PC-9 (cell line): ENCODE measurements around the gene CFAP53. TPM values are rescaled to one million over a fixed set of nuclear protein-coding genes. Genes with fewer than 3 reads are reported as not detected.
A peak's percentile ranks its signal among the peaks of the same experiment; 100 is the strongest.
"Not testable (repeated sequence)": the region's sequence is repeated elsewhere in the genome, so short reads cannot be mapped to it uniquely, and the experiment has no call there.

ENCODE experiments used
- BruUV-seq: library from RNA; stranded (reverse); fragments of 400-500 nt; replicated peaks from 2 replicates; lab custom pipeline; 2021; lab: Mats Ljungman, UMichigan
- CTCF ChIA-PET: fragments of 300-600 bp; sonication (Branson Sonifier 250); formaldehyde crosslinking; loops from one replicate; lab custom pipeline; 2022; ENCODE audit warnings: antibody characterized with exemption; lab: Charles Lee
- POLR2A ChIA-PET: fragments of 300-600 bp; sonication (Branson Sonifier 250); formaldehyde crosslinking; loops from one replicate; lab custom pipeline; 2022; ENCODE audit warnings: antibody characterized with exemption; ENCODE audit not compliant: unreplicated experiment; lab: Charles Lee
- DNase-seq, 2 experiments: peaks; one replicate each; pipeline versions ENCODE4 v3.0.0 to v3.0.0-alpha.2; 2015 to 2022; ENCODE audit warnings: mixed read lengths in 1 of 2
- H2AFZ ChIP-seq: fragments of 200-600 bp; sonication (generic); 2 replicates; pipeline ENCODE4 v1.8.1; 2017; ENCODE audit warnings: antibody characterized with exemption
- H3F3A ChIP-seq: fragments of 200-600 bp; sonication (generic); 2 replicates; pipeline ENCODE4 v1.8.1; 2017; ENCODE audit warnings: antibody characterized with exemption, mild to moderate bottlenecking, low read depth; ENCODE audit not compliant: insufficient read depth
- H3K27ac ChIP-seq: fragments of 200-600 bp; sonication (generic); 2 replicates; pipeline ENCODE4 v1.6.1; 2016; ENCODE audit warnings: mixed run types
- H3K27me3 ChIP-seq: fragments of 200-600 bp; sonication (generic); 2 replicates; pipeline ENCODE4 v1.6.1; 2016; ENCODE audit warnings: low read depth, mixed run types; ENCODE audit not compliant: insufficient read depth
- H3K36me3 ChIP-seq: fragments of 200-600 bp; sonication (generic); 2 replicates; pipeline ENCODE4 v1.6.1; 2016; ENCODE audit warnings: low read depth, mixed run types
- H3K4me1 ChIP-seq: fragments of 200-600 bp; sonication (generic); replicated peaks from 2 replicates; pipeline ENCODE4 v1.6.1; 2016; ENCODE audit warnings: mixed run types; ENCODE audit not compliant: insufficient read depth
- H3K4me2 ChIP-seq: fragments of 200-600 bp; sonication (generic); 2 replicates; pipeline ENCODE4 v1.6.1; 2017; ENCODE audit warnings: mixed run types
- H3K4me3 ChIP-seq: fragments of 200-600 bp; sonication (generic); 2 replicates; pipeline ENCODE4 v1.6.1; 2016; ENCODE audit warnings: mixed run types
- H3K79me2 ChIP-seq: fragments of 200-600 bp; sonication (generic); 2 replicates; pipeline ENCODE4 v1.6.1; 2017; ENCODE audit warnings: low read depth, mixed run types
- H3K9me2 ChIP-seq: fragments of 200-600 bp; sonication (generic); 2 replicates; pipeline ENCODE4 v1.8.1; 2017; ENCODE audit warnings: mild to moderate bottlenecking; ENCODE audit not compliant: insufficient read depth
- H3K9me3 ChIP-seq: fragments of 200-600 bp; sonication (generic); 2 replicates; pipeline ENCODE4 v1.8.1; 2016; ENCODE audit warnings: low read depth; ENCODE audit not compliant: insufficient read depth
- H4K20me1 ChIP-seq: fragments of 200-600 bp; sonication (generic); 2 replicates; pipeline ENCODE4 v1.8.1; 2017; ENCODE audit not compliant: insufficient read depth
- CTCF ChIP-seq: fragments of 200-600 bp; sonication (generic); conservative IDR thresholded peaks from 2 replicates; pipeline ENCODE4 v1.6.1; 2017; ENCODE audit warnings: mixed run types, antibody characterized with exemption, mild to moderate bottlenecking, moderate library complexity
- EZH2 ChIP-seq: fragments of 200-600 bp; sonication (generic); IDR thresholded peaks from 2 replicates; pipeline ENCODE4 v1.8.0; 2017; ENCODE audit warnings: antibody characterized with exemption, low read depth
- intact Hi-C: fragments of 100-400 bp; cut with micrococcal nuclease; formaldehyde crosslinking; loops from one replicate; pipeline ENCODE4 v1.10.0; 2022; ENCODE audit not compliant: unreplicated experiment
- total RNA-seq: library from RNA; stranded (reverse); gene quantifications from 2 replicates; pipeline ENCODE4 v1.2.3, GENCODE V29; 2021

The CFAP53 gene
- total RNA-seq, 1 experiment from 2014 or later: 2.1 TPM

- H3F3A ChIP-seq: no peaks in the 10 kb centered on the region
- TF ChIP-seq EZH2 (no peak), CTCF (no peak)
- no peaks in the 10 kb centered on the region for H3K36me3 ChIP-seq
- H3K9me2 ChIP-seq: no peaks in the 10 kb centered on the region
- no TSS peak for BruUV-seq
- H3K79me2 ChIP-seq: no peaks in the 10 kb centered on the region
- peaks cover 13% of the 10 kb centered on the region for H3K4me1 ChIP-seq
- H3K4me3 ChIP-seq: peak overlapping the region; percentile 45; the same call in 1 of the 2 replicates
- peak overlapping the region; percentile 75 for H3K4me2 ChIP-seq
- no peaks in the 10 kb centered on the region for H4K20me1 ChIP-seq
- H2AFZ ChIP-seq: 0 out of 2 replicates have a peak overlapping the region, but pooled peaks have one; percentile 66
- peak in 1 of 2 experiments; percentile 52 for DNase-seq
- no peaks in the 10 kb centered on the region for H3K27me3 ChIP-seq
- CTCF ChIA-PET: no interaction called here
- POLR2A ChIA-PET: no interaction called here
- H3K9me3 ChIP-seq: no peaks in the 10 kb centered on the region
- intact Hi-C loops: no loop called here
- H3K27ac ChIP-seq: no peak overlapping the region
Observed at GRCh38 chr18:50297621-50298442, 31.5 kb upstream of the CFAP53 start.

- Histone ChIP-seq H3K27ac (no peak overlapping the region), H3K36me3 (no peaks in the 10 kb centered on the region), H3K4me3 (no peak overlapping the region), H3K4me2 (no peak overlapping the region), H3K27me3 (no peaks in the 10 kb centered on the region), H2AFZ (no peak overlapping the region), H3K9me3 (no peaks in the 10 kb centered on the region), H3K9me2 (no peaks in the 10 kb centered on the region), H3F3A (no peaks in the 10 kb centered on the region), H3K79me2 (no peaks in the 10 kb centered on the region), H4K20me1 (no peaks in the 10 kb centered on the region), H3K4me1 (0 out of 2 replicates have a peak, but pooled peaks cover 5% of the 10 kb centered on the region)
- TF ChIP-seq EZH2: no peak
- TF ChIP-seq CTCF: no peak
- intact Hi-C loops: no loop called here
- no peak for DNase-seq
- no TSS peak for BruUV-seq
- ChIA-PET CTCF (no interaction called here), POLR2A (no interaction called here)
Observed at GRCh38 chr18:50293039-50293438, 26.7 kb upstream of the CFAP53 start.

GRCh38 chr18:50289108-50289443 is 22.8 kb upstream of the CFAP53 start:
- Histone ChIP-seq H3K4me1 (0 out of 2 replicates have a peak, but pooled peaks cover 12% of the 10 kb centered on the region), H3K79me2 (peaks cover 17% of the 10 kb centered on the region), H3K27me3 (no peaks in the 10 kb centered on the region), H3K36me3 (no peaks in the 10 kb centered on the region), H3K4me2 (peak overlapping the region; percentile 82), H3K4me3 (no peak overlapping the region), H3F3A (peaks cover 2% of the 10 kb centered on the region; the same call in 1 of the 2 replicates), H3K9me3 (no peaks in the 10 kb centered on the region), H2AFZ (no peak overlapping the region), H3K27ac (no peak overlapping the region), H3K9me2 (no peaks in the 10 kb centered on the region), H4K20me1 (no peaks in the 10 kb centered on the region)
- POLR2A ChIA-PET: no interaction called here
- BruUV-seq: no TSS peak
- no peak for DNase-seq
- CTCF ChIA-PET: no interaction called here
- TF ChIP-seq EZH2: no peak
- TF ChIP-seq CTCF: no peak
- intact Hi-C loops: no loop called here

- H3K36me3 ChIP-seq, POLR2A ChIA-PET, H3K9me3 ChIP-seq, H3K27me3 ChIP-seq, H3F3A ChIP-seq, H4K20me1 ChIP-seq, DNase-seq, H3K9me2 ChIP-seq, CTCF ChIA-PET, BruUV-seq: not testable (repeated sequence)
- Histone ChIP-seq H3K79me2 (peaks cover 17% of the 10 kb centered on the region), H3K4me2 (peak overlapping the region; percentile 82), H3K27ac (peak overlapping the region; percentile 72), H2AFZ (peak overlapping the region; percentile 98), H3K4me1 (0 out of 2 replicates have a peak, but pooled peaks cover 12% of the 10 kb centered on the region), H3K4me3 (peak overlapping the region; percentile 96)
- intact Hi-C loops: loop anchor here (1.0 kb wide), 1 partner anchor 69 kb away; no protein-coding TSS in a partner anchor
Observed at GRCh38 chr18:50288348-50289107, 22.2 kb upstream of the CFAP53 start.
